H1 (cell line): ENCODE results near the gene PERCC1. TPM values are rescaled to one million over a fixed set of nuclear protein-coding genes. Genes with fewer than 3 reads are reported as not detected.

Source experiments
- CTCF ChIA-PET: fragments of 300-600 bp; sonication (Branson Sonifier 250); formaldehyde crosslinking; loops from one replicate; lab custom pipeline; 2021; ENCODE audit not compliant: partially characterized antibody; lab: Charles Lee
- POLR2A ChIA-PET: fragments of 300-600 bp; sonication (Branson Sonifier 250); formaldehyde crosslinking; loops from one replicate; lab custom pipeline; 2021; ENCODE audit warnings: inconsistent platforms; ENCODE audit not compliant: partially characterized antibody; lab: Charles Lee
- DNase-seq, 2 experiments: peaks; one replicate each; pipeline versions ENCODE4 v3.0.0 to v3.0.0-alpha.2; 2010 to 2022; ENCODE audit warnings: low spot score in 2 of 2, low read depth in 1 of 2, mixed read lengths in 1 of 2
- FAIRE-seq: peaks from 2 replicates; lab custom pipeline; 2011; peaks lifted over from hg19 to GRCh38; lab: Jason Lieb, UNC
- H2AFZ ChIP-seq: 2 replicates; pipeline ENCODE4 v1.8.1; 2012; ENCODE audit warnings: low read length, inconsistent platforms
- H2AK5ac ChIP-seq: 2 replicates; pipeline ENCODE4 v1.6.1; 2013; ENCODE audit warnings: low read depth, low read length
- H2BK120ac ChIP-seq: replicated peaks from 2 replicates; pipeline ENCODE3; 2013; ENCODE audit warnings: low read depth, low read length, inconsistent platforms
- H2BK12ac ChIP-seq: 2 replicates; pipeline ENCODE4 v1.6.1; 2013; ENCODE audit warnings: low read depth, low read length
- H2BK15ac ChIP-seq: 2 replicates; pipeline ENCODE4 v1.6.1; 2013; ENCODE audit warnings: low read length
- H2BK20ac ChIP-seq: 2 replicates; pipeline ENCODE4 v1.6.1; 2013; ENCODE audit warnings: low read length
- H2BK5ac ChIP-seq: 2 replicates; pipeline ENCODE4 v1.6.1; 2013; ENCODE audit warnings: low read depth, low read length
- H3K14ac ChIP-seq: 2 replicates; pipeline ENCODE4 v1.6.1; 2013; ENCODE audit warnings: inconsistent platforms; ENCODE audit not compliant: insufficient read length
- H3K18ac ChIP-seq: 2 replicates; pipeline ENCODE4 v1.6.1; 2013; ENCODE audit warnings: low read length; ENCODE audit errors: extremely low read depth
- H3K23ac ChIP-seq: 2 replicates; pipeline ENCODE4 v1.6.1; 2013; ENCODE audit warnings: inconsistent platforms; ENCODE audit not compliant: insufficient read length
- H3K23me2 ChIP-seq: 2 replicates; pipeline ENCODE4 v1.6.1; 2013; ENCODE audit warnings: low read depth, low read length
- H3K27ac ChIP-seq: 2 replicates; pipeline ENCODE4 v1.6.1; 2011; ENCODE audit warnings: low read depth, low read length, inconsistent platforms
- H3K27me3 ChIP-seq, 4 experiments: replicated peaks in 1 of 4; 1 replicate in 1 of 4; 2 replicates in 3 of 4; pipeline versions ENCODE4 v1.6.1 to v1.8.1; 2011 to 2013; ENCODE audit warnings: low read length in 3 of 4, mild to moderate bottlenecking in 3 of 4, inconsistent platforms in 2 of 4, mixed read lengths in 2 of 4, moderate library complexity in 1 of 4; ENCODE audit not compliant: control insufficient read depth in 3 of 4, insufficient read depth in 3 of 4; ENCODE audit errors: extremely low read depth in 1 of 4
- H3K36me3 ChIP-seq, 4 experiments: 2 replicates each; pipeline versions ENCODE4 v1.6.1 to v1.8.1; 2011 to 2013; ENCODE audit warnings: mild to moderate bottlenecking in 4 of 4, low read length in 3 of 4, moderate library complexity in 2 of 4, control low read depth in 1 of 4, inconsistent platforms in 1 of 4; ENCODE audit not compliant: insufficient read depth in 4 of 4, control insufficient read depth in 2 of 4
- H3K4ac ChIP-seq: replicated peaks from 2 replicates; pipeline ENCODE3; 2013; ENCODE audit warnings: low read length, low read depth, mixed read lengths, inconsistent platforms; ENCODE audit not compliant: insufficient read length
- H3K4me1 ChIP-seq, 4 experiments: replicated peaks in 1 of 4; 1 replicate in 1 of 4; 2 replicates in 3 of 4; pipeline versions ENCODE4 v1.6.1 to v1.8.1; 2011 to 2013; ENCODE audit warnings: low read length in 3 of 4, inconsistent platforms in 2 of 4, mixed read lengths in 1 of 4; ENCODE audit not compliant: insufficient read depth in 4 of 4, control insufficient read depth in 3 of 4
- H3K4me2 ChIP-seq, 2 experiments: 2 replicates each; pipeline versions ENCODE4 v1.6.1 to v1.8.1; 2011 to 2013; ENCODE audit warnings: low read depth in 2 of 2, low read length in 2 of 2, control low read depth in 1 of 2, inconsistent platforms in 1 of 2, mild to moderate bottlenecking in 1 of 2; ENCODE audit not compliant: insufficient read depth in 1 of 2
- H3K4me3 ChIP-seq, 4 experiments: fragments of 200-600, 300-600 bp in 1 of 4; sonication (generic), shearing (Covaris generic), sonication (Bioruptor Twin) in 1 of 4; 2 replicates each; pipeline versions ENCODE4 v1.5.1 to v1.8.1; 2011 to 2016; ENCODE audit warnings: low read length in 4 of 4, low read depth in 3 of 4, control low read depth in 2 of 4, inconsistent platforms in 2 of 4, mild to moderate bottlenecking in 2 of 4, mixed read lengths in 1 of 4, moderate library complexity in 1 of 4; ENCODE audit not compliant: insufficient read depth in 2 of 4; ENCODE audit errors: extremely low read depth in 1 of 4
- H3K56ac ChIP-seq: replicated peaks from 2 replicates; pipeline ENCODE3; 2013; ENCODE audit warnings: low read depth, mild to moderate bottlenecking, mixed read lengths, low read length, inconsistent platforms; ENCODE audit not compliant: insufficient read length
- H3K79me1 ChIP-seq: 2 replicates; pipeline ENCODE4 v1.6.1; 2013; ENCODE audit warnings: low read depth, low read length, control low read depth
- H3K79me2 ChIP-seq, 2 experiments: 2 replicates each; pipeline versions ENCODE4 v1.6.1 to v1.8.1; 2012 to 2013; ENCODE audit warnings: low read length in 2 of 2, mild to moderate bottlenecking in 2 of 2, inconsistent platforms in 1 of 2; ENCODE audit not compliant: insufficient read depth in 2 of 2, control insufficient read depth in 1 of 2
- H3K9ac ChIP-seq, 4 experiments: replicated peaks in 1 of 4; 1 replicate in 1 of 4; 2 replicates in 3 of 4; pipeline versions ENCODE4 v1.6.1 to v1.8.1; 2011 to 2013; ENCODE audit warnings: low read depth in 3 of 4, low read length in 3 of 4, control low read depth in 2 of 4, mild to moderate bottlenecking in 2 of 4, moderate library complexity in 2 of 4, inconsistent platforms in 1 of 4; ENCODE audit errors: extremely low read depth in 1 of 4
- H3K9me3 ChIP-seq, 2 experiments: 2 replicates each; pipeline versions ENCODE4 v1.6.1 to v1.8.1; 2012 to 2013; ENCODE audit warnings: mild to moderate bottlenecking in 2 of 2, moderate library complexity in 2 of 2, control low read depth in 1 of 2, inconsistent platforms in 1 of 2, low read depth in 1 of 2, low read length in 1 of 2, mixed read lengths in 1 of 2; ENCODE audit not compliant: insufficient read depth in 2 of 2
- H4K20me1 ChIP-seq, 2 experiments: replicated peaks in 1 of 2; 2 replicates each; pipeline versions ENCODE3 to v1.8.1; 2011 to 2013; ENCODE audit warnings: inconsistent platforms in 2 of 2, low read length in 2 of 2, mild to moderate bottlenecking in 1 of 2; ENCODE audit not compliant: insufficient read depth in 2 of 2, control insufficient read depth in 1 of 2
- H4K5ac ChIP-seq: 2 replicates; pipeline ENCODE4 v1.6.1; 2013; ENCODE audit warnings: low read length, low read depth, mixed read lengths, inconsistent platforms; ENCODE audit not compliant: insufficient read length
- H4K8ac ChIP-seq: 2 replicates; pipeline ENCODE4 v1.8.0; 2013; ENCODE audit warnings: mild to moderate bottlenecking, moderate library complexity, low read length, inconsistent platforms; ENCODE audit not compliant: insufficient read depth; ENCODE audit errors: extremely low read depth
- H4K91ac ChIP-seq: replicated peaks from 2 replicates; pipeline ENCODE3; 2013; ENCODE audit warnings: low read length, mixed read lengths, inconsistent platforms; ENCODE audit not compliant: insufficient read length
- BRCA1 ChIP-seq: IDR thresholded peaks from 2 replicates; pipeline ENCODE4 v1.6.1; 2012; ENCODE audit warnings: low read depth, low read length, improper control_type of control experiment
- CBX5 ChIP-seq: fragments of 300-800, 300-1000 bp; sonication (generic); IDR thresholded peaks from 2 replicates; pipeline ENCODE4 v1.7.1; 2016; ENCODE audit warnings: antibody characterized with exemption, low read length, low read depth
- HDAC2 ChIP-seq, 2 experiments: fragments of 300-600 bp in 1 of 2; sonication (generic) in 1 of 2; IDR thresholded peaks; 2 replicates each; pipeline ENCODE4 v1.6.1; 2011 to 2012; ENCODE audit warnings: low read depth in 2 of 2, low read length in 2 of 2, mild to moderate bottlenecking in 2 of 2, moderate library complexity in 2 of 2, borderline replicate concordance in 1 of 2, inconsistent platforms in 1 of 2
- MAFK ChIP-seq: IDR thresholded peaks from 2 replicates; pipeline ENCODE4 v1.6.1; 2012; ENCODE audit warnings: low read depth, mild to moderate bottlenecking, improper control_type of control experiment, low read length
- PHF8 ChIP-seq: fragments of 200-600 bp; sonication (generic); conservative IDR thresholded peaks from 2 replicates; pipeline ENCODE4 v1.7.1; 2012; ENCODE audit warnings: low read depth, mild to moderate bottlenecking, inconsistent platforms, low read length, moderate library complexity
- RAD21 ChIP-seq, 2 experiments: IDR thresholded peaks in 1 of 2; conservative IDR thresholded peaks in 1 of 2; 2 replicates each; pipeline ENCODE4 v1.6.1; 2011; ENCODE audit warnings: low read depth in 2 of 2, low read length in 2 of 2, improper control_type of control experiment in 1 of 2, inconsistent platforms in 1 of 2, mild to moderate bottlenecking in 1 of 2, moderate library complexity in 1 of 2
- SP2 ChIP-seq: IDR thresholded peaks from 2 replicates; pipeline ENCODE4 v1.6.1; 2012; ENCODE audit warnings: mild to moderate bottlenecking, low read length, inconsistent platforms
- SP4 ChIP-seq: IDR thresholded peaks from 2 replicates; pipeline ENCODE4 v1.6.1; 2012; ENCODE audit warnings: low read length, inconsistent platforms
- TAF7 ChIP-seq: optimal IDR thresholded peaks from 2 replicates; pipeline ENCODE3; 2011; ENCODE audit warnings: low read depth, mild to moderate bottlenecking, inconsistent platforms, low read length, moderate library complexity, borderline replicate concordance
- TEAD4 ChIP-seq: IDR thresholded peaks from 2 replicates; pipeline ENCODE4 v1.6.1; 2012; ENCODE audit warnings: low read depth, low read length, inconsistent platforms, mixed read lengths
- WGBS, 2 experiments: shearing (Covaris generic) in 1 of 2; methylation state at CpG; one replicate each; pipeline versions ENCODE4 v1.1.6 to v1.1.7; 2013 to 2015; ENCODE audit warnings: low lambda C conversion rate in 2 of 2, mixed read lengths in 2 of 2, inconsistent platforms in 1 of 2, low coverage in 1 of 2, missing lambda C conversion rate in 1 of 2; ENCODE audit not compliant: insufficient replicate concordance in 2 of 2, insufficient coverage in 1 of 2, insufficient read length in 1 of 2; ENCODE audit errors: extremely low coverage in 1 of 2, missing lambda C conversion rate in 1 of 2; 5-methylcytosine and 5-hydroxymethylcytosine counted together
- polyA plus RNA-seq, 7 experiments: library from polyadenylated mRNA; depleted of rRNA in 3 of 7; stranded (reverse) in 5 of 7; unstranded in 2 of 7; fragments of >200 nt in 5 of 7; fragments of 200-250 nt in 2 of 7; gene quantifications; 1 replicate in 5 of 7; 2 replicates in 1 of 7; 4 replicates in 1 of 7; pipeline versions ENCODE4 v1.2.1 to v1.2.3, GENCODE V29; 2011 to 2013; ENCODE audit warnings: missing spikeins in 2 of 7, mixed read lengths in 2 of 7
- total RNA-seq: library from RNA; stranded (reverse); fragmentation: NEBNext Ultra II Directional; extraction: Animal tissue kit (Norgen Biotek cat#: 25700); gene quantifications from 2 replicates; pipeline ENCODE4 v1.2.1, GENCODE V29; 2021
- TF ChIP-seq, protein P1 (sequence below): IDR thresholded peaks from 2 replicates; pipeline ENCODE4 v1.6.1; 2011; ENCODE audit warnings: low read length, improper control_type of control experiment

Gene PERCC1
- total and polyA plus RNA-seq, 2 of the 8 experiments (the other 6 are each of a cell fraction or from before 2014, with no cell fraction given), result not detected

DNA sequence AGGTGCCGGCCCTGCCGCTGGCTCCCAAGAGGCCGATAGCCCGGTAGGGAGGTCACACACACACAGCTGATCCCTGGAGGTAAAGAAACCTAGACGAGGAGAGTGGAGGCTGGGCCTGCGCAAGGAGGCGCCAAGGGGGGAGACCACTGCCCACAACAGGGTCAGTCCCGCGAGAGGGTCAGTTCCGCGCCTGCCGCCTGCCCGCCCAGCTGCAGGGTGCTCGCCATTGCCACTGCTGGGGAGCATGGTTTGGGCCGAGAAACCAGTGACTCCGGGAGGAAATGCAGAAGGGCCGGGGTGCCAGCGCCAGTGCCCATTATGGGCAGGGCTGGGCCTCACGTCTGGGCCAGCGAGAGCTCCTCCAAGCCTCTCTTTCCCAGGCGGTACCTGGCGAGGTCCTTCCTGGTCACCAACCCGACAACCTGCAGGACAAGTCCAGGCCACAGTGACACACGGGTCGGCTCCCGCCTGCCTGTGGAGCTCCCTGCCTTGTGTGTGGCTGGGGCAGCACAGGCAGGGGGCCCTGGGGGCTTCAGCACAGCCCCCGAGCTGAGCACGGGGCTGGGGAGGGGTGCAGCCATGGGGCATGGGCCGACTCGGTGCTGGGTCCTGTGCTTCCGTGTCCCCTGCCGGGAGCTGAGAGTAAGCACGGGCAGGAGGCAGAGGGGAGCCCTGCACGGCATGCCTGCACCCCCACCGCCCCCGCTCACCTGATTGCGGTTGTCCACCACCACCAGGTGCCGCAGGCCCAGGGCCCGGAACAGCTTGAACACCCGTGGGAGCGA, 15.6 kb downstream of the PERCC1 start:
- POLR2A ChIA-PET, result interaction anchor here (0.7 to 1.7 kb wide), 7 partner anchors 9 to 324 kb away, joined by 3 to 6 read pairs (median 3); no protein-coding TSS in a partner anchor
- WGBS, 2 experiments, result 88% methylated on average over 32 of the region's 41 CpGs; no CpG with 5 or more reads in 1 of the 2 experiments
- no peak for TF ChIP-seq HDAC2 (IDR thresholded peaks at IDR 0.05; ENCODE audit: borderline replicate concordance in 1 of 2, low read depth in 2 of 2, low read length in 2 of 2)
- no peak for TF ChIP-seq BRCA1
- no peak for TF ChIP-seq TAF7
- no peak for TF ChIP-seq SP4
- TF ChIP-seq, protein P1, sequence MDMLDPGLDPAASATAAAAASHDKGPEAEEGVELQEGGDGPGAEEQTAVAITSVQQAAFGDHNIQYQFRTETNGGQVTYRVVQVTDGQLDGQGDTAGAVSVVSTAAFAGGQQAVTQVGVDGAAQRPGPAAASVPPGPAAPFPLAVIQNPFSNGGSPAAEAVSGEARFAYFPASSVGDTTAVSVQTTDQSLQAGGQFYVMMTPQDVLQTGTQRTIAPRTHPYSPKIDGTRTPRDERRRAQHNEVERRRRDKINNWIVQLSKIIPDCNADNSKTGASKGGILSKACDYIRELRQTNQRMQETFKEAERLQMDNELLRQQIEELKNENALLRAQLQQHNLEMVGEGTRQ, result no peak
- TF ChIP-seq MAFK, result no peak
- TF ChIP-seq PHF8, result no peak
- no peak for TF ChIP-seq CBX5
- TF ChIP-seq TEAD4, result no peak
- no peak for TF ChIP-seq SP2
- no peak for TF ChIP-seq RAD21 (IDR thresholded peaks at IDR 0.05 in 1 of 2, conservative IDR thresholded peaks at IDR 0.05 in 1 of 2; ENCODE audit: low read depth in 2 of 2, low read length in 2 of 2)
- TF ChIP-seq, all 59 proteins: peak for 0

More for the DNA sequence above, 15.6 kb downstream of the PERCC1 start:
- Histone ChIP-seq H2AK5ac (no peak overlapping the region), H3K27ac (no peak overlapping the region), H3K4me3 (no peak overlapping the region), H3K56ac (no peak overlapping the region), H3K4ac (no peak overlapping the region), H2BK120ac (no peak overlapping the region), H3K9me3 (no peaks in the 10 kb centered on the region), H2AFZ (no peak overlapping the region), H3K27me3 (no peaks in the 10 kb centered on the region), H3K4me1 (no peaks in the 10 kb centered on the region), H2BK15ac (no peak overlapping the region), H4K8ac (no peak overlapping the region), H3K18ac (no peak overlapping the region), H3K9ac (no peak overlapping the region), H3K14ac (no peak overlapping the region), H3K23ac (no peak overlapping the region), H2BK12ac (no peak overlapping the region), H2BK5ac (no peak overlapping the region), H3K79me2 (no peaks in the 10 kb centered on the region), H4K5ac (no peak overlapping the region), H4K91ac (no peak overlapping the region), H3K23me2 (no peaks in the 10 kb centered on the region), H3K79me1 (no peaks in the 10 kb centered on the region), H3K4me2 (no peak overlapping the region), H2BK20ac (no peak overlapping the region), H3K36me3 (peaks cover 0 to 25% (median 3%) of the 10 kb centered on the region in 4 experiments; a peak in 3 of 8 replicates), H4K20me1 (peaks cover under 1 to 9% of the 10 kb centered on the region in 2 experiments)
- DNase-seq (no peak), FAIRE-seq (no peak)
- CTCF ChIA-PET, result interaction anchor here (1.0 to 2.2 kb wide), 4 partner anchors 12 to 83 kb away, joined by 3 to 5 read pairs (median 4); partner anchors contain the start of gene PERCC1
